Heart right ventricle (tissue), 16 donors: ENCODE results near the gene OPTC. TPM values are rescaled to one million over a fixed set of nuclear protein-coding genes. Genes with fewer than 3 reads are reported as not detected.

ENCODE experiments used
- ATAC-seq, 8 donors: fragments of 200-7000 bp; cut with Tn5 transposase; one replicate each; pipeline ENCODE4 v1.9.1; 2020; ENCODE audit warnings: mild to moderate bottlenecking in 8 of 8, moderate library complexity in 8 of 8, moderate number of reproducible peaks in 1 of 8
- DNase-seq, 2 donors: peaks; one replicate each; pipeline ENCODE4 v3.0.0-alpha.2; 2020
- H3K27ac ChIP-seq, 10 donors: fragments of 200-600 bp; sonication (generic) in 2 of 10; one replicate each; pipeline versions ENCODE4 v1.5.0 to v1.8.0; 2020 to 2022; ENCODE audit warnings: mild to moderate bottlenecking in 3 of 10
- H3K27me3 ChIP-seq, 7 donors: fragments of 200-600 bp; one replicate each; pipeline ENCODE4 v1.8.0; 2021 to 2022; ENCODE audit warnings: mild to moderate bottlenecking in 2 of 7
- H3K36me3 ChIP-seq, 9 donors: fragments of 200-600 bp; sonication (generic) in 1 of 9; one replicate each; pipeline versions ENCODE4 v1.5.0 to v1.8.0; 2020 to 2022; ENCODE audit warnings: mild to moderate bottlenecking in 2 of 9
- H3K4me1 ChIP-seq, 9 donors: fragments of 200-600 bp; sonication (generic) in 1 of 9; one replicate each; pipeline versions ENCODE4 v1.5.0 to v1.8.0; 2020 to 2022; ENCODE audit warnings: mild to moderate bottlenecking in 4 of 9
- H3K4me3 ChIP-seq, 10 donors: fragments of 200-600 bp; sonication (generic) in 2 of 10; one replicate each; pipeline versions ENCODE4 v1.5.0 to v1.8.0; 2020 to 2022; ENCODE audit warnings: mild to moderate bottlenecking in 7 of 10, moderate library complexity in 2 of 10
- H3K9me3 ChIP-seq, 11 donors: fragments of 200-600 bp in 10 of 11; sonication (generic) in 2 of 11; one replicate each; pipeline versions ENCODE4 v1.5.0 to v1.8.0; 2013 to 2022; ENCODE audit warnings: mild to moderate bottlenecking in 2 of 11, control low read depth in 1 of 11, moderate library complexity in 1 of 11
- WGBS, 2 donors: extraction: QIAGEN DNeasy Blood & Tissue Kit; methylation state at CpG; one replicate each; pipeline ENCODE4 v1.1.7; 2013; ENCODE audit warnings: inconsistent platforms in 1 of 2; 5-methylcytosine and 5-hydroxymethylcytosine counted together
- intact Hi-C, 10 donors: fragments of 100-400 bp; cut with DNase I; formaldehyde crosslinking; loops; one replicate each; pipeline versions ENCODE4 v1.11.1 to v1.14.2; 2022
- polyA plus RNA-seq, 2 donors: library from polyadenylated mRNA; stranded (reverse); fragments of 200-250 nt; gene quantifications; one replicate each; pipeline ENCODE4 v1.2.3, GENCODE V29; 2013
- total RNA-seq, 10 donors: library from RNA; stranded (reverse); fragmentation: NEBNext Ultra II Directional in 3 of 10; extraction: Animal tissue kit (Norgen Biotek cat#: 25700) in 3 of 10; gene quantifications; one replicate each; pipeline versions ENCODE4 v1.2.1 to v1.2.4, GENCODE V29; 2021 to 2023
- TF ChIP-seq, protein P1 (sequence below), 9 donors: fragments of 200-600 bp; sonication (generic) in 2 of 9; IDR thresholded peaks; one replicate each; pipeline versions ENCODE4 v1.5.0 to v1.8.0; 2021 to 2022; ENCODE audit warnings: antibody characterized with exemption in 9 of 9, mild to moderate bottlenecking in 5 of 9, moderate library complexity in 1 of 9
- donor health status: Arrhythmogenic right ventricular cardiomyopathy.
- donor health status: ischemic (EF 13 %, LVEDD 7.1; RV severe dilation, severe dysfunction).
- donor health status: healthy with polysubstance abuse.
- donor health status: DM: no; HTN: yes; CAD: no.
- donor health status: DM: no; HTN: no; CAD: no.
- donor health status: ischemic (EF 25% LVEDD 6.9; RV normal size, moderate dysfunction).
- donor health status: ischemic (EF 25% LVEDD 5.7; RV mildly dilated, moderate dysfunction).
- donor health status: healthy.
- donor health status: DM: yes; HTN: yes; CAD: no.
- donor health status: Ischemic cardiomyopathy.
- donor health status: ischemic (EF 35%, LVEDD 5.7; RV mildly dilated, moderate dysfunction).
- donor health status: nonischemic (EF 11% LVEDD 7.7; RV severe dilation, severe dysfunction).
- donor health status: DM: yes; HTN: yes; CAD: no.
- donor health status: PGD.
- donor health status: ischemic (EF 29% LVEDD 5.4; RV normal size, mild dysfunction).
- donor health status: nonischemic (EF 23%, LVEDD 6.1; RV moderate dilation, normal function).

Gene OPTC
- total and polyA plus RNA-seq, 12 donors = not detected

DNA sequence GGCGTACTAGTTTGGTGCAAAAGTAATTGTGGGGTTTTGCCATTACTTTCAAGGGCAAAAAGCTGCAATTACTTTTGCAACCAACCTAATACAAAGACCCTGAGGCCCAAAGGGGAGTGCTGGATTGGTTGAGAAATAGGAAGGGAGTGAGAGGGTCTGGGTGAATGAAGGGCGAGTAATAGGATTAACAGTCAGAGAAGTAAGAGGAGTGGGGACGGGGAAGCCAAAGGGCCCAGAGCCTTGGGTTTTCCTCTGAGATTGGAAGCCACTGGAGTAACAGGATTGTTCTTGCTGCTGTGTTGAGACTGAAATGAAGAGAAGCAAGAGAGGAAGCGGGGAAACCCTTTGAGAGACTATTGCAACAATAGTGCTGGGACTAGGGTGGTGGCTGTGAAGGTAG is 37.4 kb upstream of the OPTC start:
- Histone ChIP-seq H3K36me3 (no peaks in the 10 kb centered on the region), H3K9me3 (no peaks in the 10 kb centered on the region), H3K4me3 (no peak overlapping the region), H3K4me1 (peaks cover 0 to 13% (median 0%) of the 10 kb centered on the region in 9 donors), H3K27ac (no peak overlapping the region), H3K27me3 (peaks cover 0 to 24% (median 4%) of the 10 kb centered on the region in 7 donors)
- TF ChIP-seq, protein P1, sequence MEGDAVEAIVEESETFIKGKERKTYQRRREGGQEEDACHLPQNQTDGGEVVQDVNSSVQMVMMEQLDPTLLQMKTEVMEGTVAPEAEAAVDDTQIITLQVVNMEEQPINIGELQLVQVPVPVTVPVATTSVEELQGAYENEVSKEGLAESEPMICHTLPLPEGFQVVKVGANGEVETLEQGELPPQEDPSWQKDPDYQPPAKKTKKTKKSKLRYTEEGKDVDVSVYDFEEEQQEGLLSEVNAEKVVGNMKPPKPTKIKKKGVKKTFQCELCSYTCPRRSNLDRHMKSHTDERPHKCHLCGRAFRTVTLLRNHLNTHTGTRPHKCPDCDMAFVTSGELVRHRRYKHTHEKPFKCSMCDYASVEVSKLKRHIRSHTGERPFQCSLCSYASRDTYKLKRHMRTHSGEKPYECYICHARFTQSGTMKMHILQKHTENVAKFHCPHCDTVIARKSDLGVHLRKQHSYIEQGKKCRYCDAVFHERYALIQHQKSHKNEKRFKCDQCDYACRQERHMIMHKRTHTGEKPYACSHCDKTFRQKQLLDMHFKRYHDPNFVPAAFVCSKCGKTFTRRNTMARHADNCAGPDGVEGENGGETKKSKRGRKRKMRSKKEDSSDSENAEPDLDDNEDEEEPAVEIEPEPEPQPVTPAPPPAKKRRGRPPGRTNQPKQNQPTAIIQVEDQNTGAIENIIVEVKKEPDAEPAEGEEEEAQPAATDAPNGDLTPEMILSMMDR (IDR thresholded peaks at IDR 0.05) = no peak
- DNase-seq (no peak), ATAC-seq (no peak)
- WGBS, 2 donors = 88 to 96% methylated on average over 4 of the region's 4 CpGs
- intact Hi-C loops = no loop called here

GRCh38 chr1:203458078-203458477 is 35.9 kb upstream of the OPTC start:
- peaks cover 0 to 6% (median 0%) of the 10 kb centered on the region in 9 donors for H3K4me1 ChIP-seq
- H3K27me3 ChIP-seq = peaks cover 0 to 18% (median 4%) of the 10 kb centered on the region in 7 donors
- no peak overlapping the region for H3K4me3 ChIP-seq
- H3K9me3 ChIP-seq = no peaks in the 10 kb centered on the region
- no peak overlapping the region for H3K27ac ChIP-seq
- TF ChIP-seq, protein P1 (IDR thresholded peaks at IDR 0.05) = no peak
- DNase-seq = no peak
- intact Hi-C loops = no loop called here
- 95 to 96% methylated on average over 5 of the region's 5 CpGs for WGBS, 2 donors
- ATAC-seq = no peak
- H3K36me3 ChIP-seq = no peaks in the 10 kb centered on the region

- peaks cover 0 to 14% (median 0%) of the 10 kb centered on the region in 7 donors for H3K27me3 ChIP-seq
- no peaks in the 10 kb centered on the region for H3K9me3 ChIP-seq
- H3K36me3 ChIP-seq = no peaks in the 10 kb centered on the region
- peaks cover 0 to 17% (median 3%) of the 10 kb centered on the region in 9 donors for H3K4me1 ChIP-seq
- DNase-seq = no peak
- intact Hi-C loops = no loop called here
- TF ChIP-seq, protein P1 (IDR thresholded peaks at IDR 0.05) = no peak
- WGBS, 2 donors = 73 to 76% methylated on average over 8 of the region's 8 CpGs
- H3K4me3 ChIP-seq = no peak overlapping the region
- no peak overlapping the region for H3K27ac ChIP-seq
- no peak for ATAC-seq
These were observed 34.2 kb upstream of the OPTC start for GRCh38 chr1:203459671-203460201.

GRCh38 chr1:203461717-203462116 is 32.2 kb upstream of the OPTC start:
- DNase-seq = no peak
- peaks cover 4 to 37% (median 23%) of the 10 kb centered on the region in 9 donors for H3K4me1 ChIP-seq
- H3K9me3 ChIP-seq = no peaks in the 10 kb centered on the region
- H3K27ac ChIP-seq = no peak overlapping the region
- H3K4me3 ChIP-seq = no peak overlapping the region
- H3K36me3 ChIP-seq = no peaks in the 10 kb centered on the region
- 69 to 71% methylated on average over 5 of the region's 5 CpGs for WGBS, 2 donors
- peaks cover 0 to 14% (median 0%) of the 10 kb centered on the region in 7 donors for H3K27me3 ChIP-seq
- no peak for ATAC-seq
- intact Hi-C loops = loop anchor here in 1 of 10 donors (1.0 kb wide), 1 partner anchor 31 kb away; no protein-coding TSS in a partner anchor
- TF ChIP-seq, protein P1 (IDR thresholded peaks at IDR 0.05) = no peak
